Lower leg skin (tissue), 4 donors: Measurements from ENCODE around the gene ISM1. TPM values are rescaled to one million over a fixed set of nuclear protein-coding genes. Genes with fewer than 3 reads are reported as not detected.

Experiments used
- DNase-seq, 2 donors: peaks; one replicate each; pipeline ENCODE4 v3.0.0-alpha.2; 2019; ENCODE audit warnings: low spot score in 2 of 2
- H3K4me3 ChIP-seq: fragments of 200-600 bp; sonication (generic); 2 replicates; pipeline ENCODE4 v1.5.1; 2017; ENCODE audit warnings: mild to moderate bottlenecking, low read depth; ENCODE audit not compliant: poor library complexity, severe bottlenecking
- POLR2A ChIP-seq, 2 donors: fragments of 450-650 bp; IDR thresholded peaks; one replicate each; pipeline ENCODE4 v1.6.1; 2016 to 2017; ENCODE audit warnings: antibody characterized with exemption in 2 of 2, mild to moderate bottlenecking in 1 of 2, moderate library complexity in 1 of 2
- WGBS, 2 donors: methylation state at CpG; one replicate each; pipeline ENCODE4 v1.1.5; 2018; 5-methylcytosine and 5-hydroxymethylcytosine counted together
- intact Hi-C: fragments of 100-400 bp; cut with DNase I; formaldehyde crosslinking; loops from one replicate; pipeline ENCODE4 v1.15.0; 2023; ENCODE audit warnings: low total_unique reads
- total RNA-seq, 4 donors: library from RNA; depleted of rRNA; stranded (reverse); fragments of >200 nt; gene quantifications; one replicate each; pipeline ENCODE4 v1.1.0, GENCODE V29; 2016
- TF ChIP-seq, protein P1 (sequence below), 3 donors: fragments of 450-650 bp; IDR thresholded peaks; one replicate each; pipeline ENCODE4 v1.5.1; 2016; ENCODE audit warnings: antibody characterized with exemption in 3 of 3, mild to moderate bottlenecking in 3 of 3, moderate library complexity in 2 of 3

ISM1 gene
- total RNA-seq, 4 donors from 2014 or later = 12.4 to 27.6 (median 24.1) TPM

DNA sequence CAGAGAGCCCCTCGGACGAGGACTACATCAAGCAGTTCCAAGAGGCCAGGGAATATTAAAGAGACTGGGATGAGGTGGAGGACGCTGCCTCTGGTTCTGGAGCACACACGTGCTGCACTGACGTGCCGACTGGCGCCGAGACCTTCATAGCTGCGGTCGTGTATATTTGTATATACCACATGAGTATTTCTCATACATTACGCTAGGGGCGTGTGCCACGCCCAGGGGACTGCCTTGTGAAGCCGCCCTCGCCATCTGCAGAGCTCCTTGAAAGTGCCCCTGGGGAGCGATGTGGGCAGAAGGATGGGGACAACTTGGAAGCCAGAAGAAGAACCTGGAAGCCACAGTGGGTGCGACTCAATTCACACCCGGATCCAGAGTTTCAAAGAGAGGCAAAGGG, 78.3 kb downstream of the ISM1 start:
- H3K4me3 ChIP-seq = no peak overlapping the region
- intact Hi-C loops = no loop called here
- no peak for DNase-seq
- WGBS, 2 donors = 87 to 93% methylated on average over 18 of the region's 18 CpGs
- no peak for TF ChIP-seq POLR2A (IDR thresholded peaks at IDR 0.05)
- TF ChIP-seq, protein P1, sequence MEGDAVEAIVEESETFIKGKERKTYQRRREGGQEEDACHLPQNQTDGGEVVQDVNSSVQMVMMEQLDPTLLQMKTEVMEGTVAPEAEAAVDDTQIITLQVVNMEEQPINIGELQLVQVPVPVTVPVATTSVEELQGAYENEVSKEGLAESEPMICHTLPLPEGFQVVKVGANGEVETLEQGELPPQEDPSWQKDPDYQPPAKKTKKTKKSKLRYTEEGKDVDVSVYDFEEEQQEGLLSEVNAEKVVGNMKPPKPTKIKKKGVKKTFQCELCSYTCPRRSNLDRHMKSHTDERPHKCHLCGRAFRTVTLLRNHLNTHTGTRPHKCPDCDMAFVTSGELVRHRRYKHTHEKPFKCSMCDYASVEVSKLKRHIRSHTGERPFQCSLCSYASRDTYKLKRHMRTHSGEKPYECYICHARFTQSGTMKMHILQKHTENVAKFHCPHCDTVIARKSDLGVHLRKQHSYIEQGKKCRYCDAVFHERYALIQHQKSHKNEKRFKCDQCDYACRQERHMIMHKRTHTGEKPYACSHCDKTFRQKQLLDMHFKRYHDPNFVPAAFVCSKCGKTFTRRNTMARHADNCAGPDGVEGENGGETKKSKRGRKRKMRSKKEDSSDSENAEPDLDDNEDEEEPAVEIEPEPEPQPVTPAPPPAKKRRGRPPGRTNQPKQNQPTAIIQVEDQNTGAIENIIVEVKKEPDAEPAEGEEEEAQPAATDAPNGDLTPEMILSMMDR (IDR thresholded peaks at IDR 0.05) = no peak

DNA sequence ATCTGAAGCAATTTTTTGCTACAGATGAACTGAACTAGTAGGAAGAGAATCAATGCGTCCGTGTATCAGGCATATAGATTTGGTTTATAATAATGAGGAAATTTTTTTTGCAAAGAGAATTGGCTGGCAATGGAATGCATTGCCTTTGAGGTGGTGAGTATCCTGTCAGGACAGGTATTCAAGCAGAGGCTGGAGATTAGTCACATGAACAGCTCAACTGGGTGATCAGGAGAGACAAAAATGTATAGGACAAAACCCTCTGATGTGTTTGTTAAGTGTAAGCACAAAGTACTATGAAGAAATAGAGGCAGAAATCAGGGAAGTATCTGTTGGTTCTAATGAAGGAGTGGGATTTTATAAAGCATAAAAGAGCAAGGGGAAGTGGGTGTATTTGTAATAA, 80.5 kb downstream of the ISM1 start:
- no peak for TF ChIP-seq POLR2A (IDR thresholded peaks at IDR 0.05)
- DNase-seq = no peak
- WGBS, 2 donors = 73 to 92% methylated on average over 2 of the region's 2 CpGs
- intact Hi-C loops = no loop called here
- H3K4me3 ChIP-seq = no peak overlapping the region

DNA sequence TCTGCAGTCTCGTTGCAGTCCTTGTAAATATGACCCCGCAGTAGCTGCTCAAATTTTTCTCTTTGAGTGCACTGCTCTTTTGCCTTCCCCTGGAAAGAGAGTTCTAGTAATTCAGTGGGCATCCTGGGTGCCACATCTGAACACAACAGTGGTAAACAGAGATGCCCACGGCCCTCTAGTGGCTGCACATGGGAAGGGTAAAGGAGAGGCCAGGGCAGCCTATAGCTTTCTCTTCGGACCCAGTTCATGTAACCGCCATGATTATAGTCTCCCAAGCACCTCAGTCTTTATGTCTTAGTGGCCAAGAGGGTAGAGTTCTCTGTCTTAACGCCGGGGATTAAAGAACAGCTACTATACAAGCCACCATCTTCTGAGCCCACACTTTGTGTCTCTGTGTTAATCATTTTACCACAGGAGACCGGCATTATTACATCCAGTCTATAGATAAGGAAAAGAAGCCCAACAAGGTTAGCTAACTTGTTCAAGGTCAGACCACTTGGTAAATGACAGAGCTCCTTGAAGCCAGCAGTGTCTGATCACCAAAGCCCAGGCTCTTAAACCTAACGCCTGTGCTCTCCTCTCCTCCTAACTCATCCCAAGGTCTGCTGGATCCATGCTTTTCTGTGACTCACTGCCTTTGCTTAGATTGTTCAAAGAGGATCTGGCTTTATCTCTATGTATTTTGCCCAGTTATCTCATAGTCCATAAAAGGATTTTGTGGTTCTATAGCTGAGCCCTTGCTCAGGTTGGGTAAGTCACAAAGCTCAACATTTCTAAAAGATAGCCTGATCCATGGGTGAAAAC, 81.8 kb downstream of the ISM1 start:
- intact Hi-C loops = no loop called here
- WGBS, 2 donors = 83 to 93% methylated on average over 8 to 9 of the region's 9 CpGs
- no peak for DNase-seq

DNA sequence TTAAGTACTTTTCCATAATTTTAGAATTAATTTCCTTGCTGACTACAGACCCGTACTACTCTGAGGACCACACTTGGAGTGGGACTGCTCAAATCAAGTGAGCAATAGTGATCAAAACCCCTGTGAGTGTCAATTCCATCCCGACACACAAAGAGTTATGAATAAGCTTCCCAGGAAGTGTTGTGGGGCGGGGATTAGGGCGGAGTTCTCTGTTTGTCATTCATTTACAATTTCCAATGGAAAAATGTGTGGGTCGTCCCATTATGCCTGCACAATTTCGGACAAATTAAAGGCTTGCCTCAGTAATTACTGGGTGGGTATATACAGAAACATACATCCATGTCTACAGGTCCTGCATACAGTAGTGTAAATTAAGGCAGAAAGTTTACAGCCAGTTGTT, 84.2 kb downstream of the ISM1 start:
- intact Hi-C loops = no loop called here
- no peak overlapping the region for H3K4me3 ChIP-seq
- 68 to 69% methylated on average over 6 of the region's 6 CpGs for WGBS, 2 donors

More for the DNA sequence above, 81.8 kb downstream of the ISM1 start:
- TF ChIP-seq, protein P1 (IDR thresholded peaks at IDR 0.05) = no peak
- no peak for TF ChIP-seq POLR2A (IDR thresholded peaks at IDR 0.05)
- H3K4me3 ChIP-seq = no peak overlapping the region

DNA sequence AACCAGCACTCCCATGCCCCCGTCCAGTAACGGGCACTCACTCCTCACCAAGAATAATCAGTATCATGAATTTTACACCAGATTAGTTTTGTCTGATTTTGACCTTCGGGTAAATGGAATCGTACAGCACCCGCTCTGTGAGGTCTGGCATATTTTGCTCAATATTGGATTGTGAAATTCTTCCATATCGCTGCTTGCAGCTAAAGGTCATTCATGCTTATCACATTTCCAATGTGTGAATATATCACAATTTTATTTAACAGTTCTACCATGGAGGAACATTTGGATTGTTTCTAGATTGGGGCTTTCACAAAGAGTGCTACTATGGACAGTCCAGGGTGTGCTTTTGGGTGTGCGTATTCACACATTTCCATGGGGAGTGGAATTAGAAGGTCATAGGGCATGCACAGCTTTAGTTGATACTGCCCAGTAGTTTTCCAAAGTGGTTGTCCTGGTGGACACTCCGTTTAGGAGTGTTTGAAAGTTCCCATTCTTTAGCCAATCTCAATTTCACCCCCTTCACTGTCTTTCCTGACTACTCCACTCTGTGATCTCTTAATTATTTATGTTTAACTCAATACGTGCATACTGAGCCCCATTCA, 86.6 kb downstream of the ISM1 start:
- intact Hi-C loops = no loop called here
- WGBS, 2 donors = 90% methylated on average over 9 of the region's 9 CpGs
- TF ChIP-seq, protein P1 (IDR thresholded peaks at IDR 0.05) = no peak
- TF ChIP-seq POLR2A (IDR thresholded peaks at IDR 0.05) = no peak
- DNase-seq = no peak
- H3K4me3 ChIP-seq = no peak overlapping the region

More for the DNA sequence above, 84.2 kb downstream of the ISM1 start:
- DNase-seq = no peak
- TF ChIP-seq, protein P1 (IDR thresholded peaks at IDR 0.05) = no peak
- TF ChIP-seq POLR2A (IDR thresholded peaks at IDR 0.05) = no peak

DNA sequence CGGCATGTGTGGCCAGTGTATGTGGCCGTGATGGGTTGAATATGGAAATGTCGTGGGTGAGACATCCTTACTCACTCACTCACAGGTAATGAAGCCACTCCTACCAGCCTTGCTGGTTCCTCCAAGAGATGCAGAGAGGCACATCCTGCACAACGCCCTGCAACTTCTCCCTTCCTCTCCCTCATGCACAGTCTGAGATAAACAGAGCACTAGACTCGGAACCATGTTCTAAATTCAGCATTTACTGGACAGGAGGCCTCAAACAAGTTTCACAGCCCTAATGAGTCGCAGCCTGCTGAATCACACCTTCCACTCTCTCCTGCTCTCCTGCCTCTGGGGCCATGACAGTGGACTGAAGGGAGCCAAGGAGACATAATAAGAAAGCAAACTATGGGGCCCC, 91.2 kb downstream of the ISM1 start:
- no peak for TF ChIP-seq POLR2A (IDR thresholded peaks at IDR 0.05)
- TF ChIP-seq, protein P1 (IDR thresholded peaks at IDR 0.05) = no peak
- WGBS, 2 donors = 78 to 92% methylated on average over 6 of the region's 6 CpGs
- intact Hi-C loops = no loop called here
- no peak for DNase-seq
- no peak overlapping the region for H3K4me3 ChIP-seq
